ENCODE results near the gene NCOA1.

DNA sequence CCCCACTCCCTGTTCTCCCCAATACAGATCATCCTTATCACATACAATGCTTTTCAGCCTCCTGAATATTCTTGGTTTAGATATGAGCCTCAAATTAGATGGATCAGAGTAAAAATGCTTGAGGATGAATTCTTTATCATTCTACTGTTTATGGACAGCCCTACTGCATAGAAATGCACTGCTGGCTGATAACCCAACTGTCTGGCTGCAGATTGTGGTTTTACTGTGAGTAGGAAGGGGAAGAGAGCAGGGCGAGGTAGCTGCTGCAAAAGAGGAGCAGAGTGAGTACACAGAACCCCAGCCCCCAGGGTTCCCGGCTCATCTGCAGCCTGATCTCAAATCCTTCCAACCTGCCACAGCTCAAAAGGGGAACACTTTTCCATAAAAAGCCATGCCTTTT lies 29.4 kb upstream of the NCOA1 start:
- TF ChIP-seq, protein P1, sequence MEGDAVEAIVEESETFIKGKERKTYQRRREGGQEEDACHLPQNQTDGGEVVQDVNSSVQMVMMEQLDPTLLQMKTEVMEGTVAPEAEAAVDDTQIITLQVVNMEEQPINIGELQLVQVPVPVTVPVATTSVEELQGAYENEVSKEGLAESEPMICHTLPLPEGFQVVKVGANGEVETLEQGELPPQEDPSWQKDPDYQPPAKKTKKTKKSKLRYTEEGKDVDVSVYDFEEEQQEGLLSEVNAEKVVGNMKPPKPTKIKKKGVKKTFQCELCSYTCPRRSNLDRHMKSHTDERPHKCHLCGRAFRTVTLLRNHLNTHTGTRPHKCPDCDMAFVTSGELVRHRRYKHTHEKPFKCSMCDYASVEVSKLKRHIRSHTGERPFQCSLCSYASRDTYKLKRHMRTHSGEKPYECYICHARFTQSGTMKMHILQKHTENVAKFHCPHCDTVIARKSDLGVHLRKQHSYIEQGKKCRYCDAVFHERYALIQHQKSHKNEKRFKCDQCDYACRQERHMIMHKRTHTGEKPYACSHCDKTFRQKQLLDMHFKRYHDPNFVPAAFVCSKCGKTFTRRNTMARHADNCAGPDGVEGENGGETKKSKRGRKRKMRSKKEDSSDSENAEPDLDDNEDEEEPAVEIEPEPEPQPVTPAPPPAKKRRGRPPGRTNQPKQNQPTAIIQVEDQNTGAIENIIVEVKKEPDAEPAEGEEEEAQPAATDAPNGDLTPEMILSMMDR (IDR thresholded peaks at IDR 0.05; ENCODE audit: borderline replicate concordance, extremely low read depth, low read length, poor library complexity, severe bottlenecking), result no peak
- TF ChIP-seq EZH2 (IDR thresholded peaks at IDR 0.05; ENCODE audit: borderline replicate concordance, low read depth, low read length, severe bottlenecking), result no peak
